D341Med (cell line): ENCODE data around the gene CAMK2D.

Source experiments
- DNase-seq: peaks from one replicate; pipeline ENCODE4 v3.0.0; 2012; ENCODE audit warnings: low spot score

The CAMK2D gene

DNA sequence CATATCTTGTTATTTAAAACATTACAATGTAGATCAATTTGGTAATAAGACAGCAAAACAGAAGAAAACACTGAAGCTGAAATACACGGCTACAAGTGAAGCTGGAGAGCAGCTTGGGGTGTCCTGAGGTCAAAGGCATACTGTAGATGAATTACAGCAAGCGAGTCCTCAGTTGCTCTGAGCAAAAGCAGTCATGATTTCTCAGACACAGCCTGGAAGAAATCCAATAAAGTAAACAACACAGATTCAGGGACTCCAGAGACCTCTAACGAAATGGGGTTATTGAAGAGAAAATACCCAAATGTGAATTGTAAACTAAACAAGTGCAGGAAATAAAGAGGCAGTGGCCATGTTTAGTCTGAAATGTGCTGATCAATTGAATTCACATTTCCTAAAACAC is 324.4 kb downstream of the CAMK2D start:
- no peak for DNase-seq

DNA sequence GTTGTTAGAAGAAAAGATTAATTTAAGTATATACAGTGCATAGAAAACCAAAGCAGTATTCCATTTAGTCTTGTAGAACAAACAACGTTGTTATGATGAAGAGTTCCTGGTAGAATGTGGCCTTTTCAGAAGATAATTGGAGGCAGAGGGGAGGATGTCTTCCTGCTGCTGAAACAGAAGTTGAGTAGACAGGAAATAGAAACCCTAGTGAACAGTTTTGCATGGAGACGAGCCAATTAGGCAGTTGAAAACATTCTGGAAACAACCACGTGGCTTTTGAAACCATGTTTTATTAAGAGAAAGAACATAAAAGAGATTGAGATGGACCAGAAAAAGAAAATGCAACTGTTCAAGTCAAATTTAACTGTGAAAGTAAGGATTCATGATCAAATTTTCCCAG is 325.2 kb downstream of the CAMK2D start:
- no peak for DNase-seq

DNA sequence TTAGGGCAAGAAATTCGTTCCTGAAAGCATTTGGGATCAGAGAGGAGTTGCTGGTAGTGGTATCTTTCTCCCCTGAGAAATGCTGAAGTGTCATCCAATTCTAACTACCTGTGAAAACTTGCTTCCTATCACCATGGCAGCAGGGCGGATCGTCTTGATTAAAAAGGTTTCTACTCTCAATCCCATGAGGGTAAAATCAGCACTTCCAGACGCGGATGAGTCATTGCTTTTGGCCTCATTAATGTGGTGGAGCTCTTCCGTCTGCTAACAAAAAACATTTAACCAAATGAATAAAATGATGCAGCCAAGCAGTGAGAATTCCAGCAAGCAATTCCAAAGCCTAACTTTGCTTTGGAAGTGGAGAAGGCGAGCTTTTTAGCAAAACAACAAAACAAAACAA is 325.6 kb downstream of the CAMK2D start:
- DNase-seq, result peak; percentile 26

DNA sequence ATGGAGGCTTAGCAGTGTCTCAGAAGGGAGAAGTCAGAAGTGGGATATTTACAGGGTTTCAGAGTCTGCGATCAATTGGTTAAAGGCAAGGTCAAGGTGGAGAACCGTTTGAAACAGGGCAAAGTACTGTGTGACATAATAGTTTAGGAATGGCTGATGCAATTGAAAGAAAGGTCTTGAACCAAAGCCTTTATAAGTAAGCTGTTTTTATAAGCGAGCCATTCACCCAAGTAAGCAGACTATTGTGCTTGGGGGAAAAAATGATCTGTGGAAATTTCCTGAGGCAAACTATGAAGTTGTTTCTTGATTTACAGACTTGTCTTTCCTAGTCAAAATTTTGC is 327.3 kb downstream of the CAMK2D start:
- no peak for DNase-seq

DNA sequence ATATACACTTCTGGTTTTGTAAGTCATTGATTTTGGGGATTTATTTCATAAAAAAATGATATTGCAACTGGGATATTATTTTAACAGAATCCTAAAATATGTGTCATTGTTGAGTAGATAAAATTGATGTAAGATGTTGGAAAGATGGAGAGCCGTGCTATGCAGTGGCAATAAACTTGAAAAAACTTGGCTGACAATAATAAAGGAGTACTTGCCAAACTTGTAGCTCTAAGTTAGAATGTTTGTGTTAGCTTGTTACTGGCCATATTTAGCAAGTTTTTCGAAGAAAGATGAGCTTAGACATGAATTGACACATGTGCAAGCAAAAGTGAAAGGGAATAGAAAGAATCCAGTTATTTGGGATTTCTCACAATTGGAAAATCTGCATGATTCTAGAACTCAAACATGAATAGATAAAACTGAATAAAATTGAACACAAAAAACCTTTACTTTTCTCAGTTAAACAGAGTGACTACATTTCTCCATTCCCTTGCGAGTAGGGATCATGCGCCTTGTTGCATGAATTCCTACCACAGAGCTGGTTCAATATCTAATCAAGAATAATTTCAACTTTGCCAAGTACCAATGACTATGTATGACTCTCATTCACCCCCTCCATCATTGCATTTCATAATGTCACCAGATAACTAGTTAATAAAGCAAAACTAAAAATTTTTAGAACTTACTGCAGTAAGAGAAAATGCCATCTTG is 327.8 kb downstream of the CAMK2D start:
- DNase-seq, result no peak

DNA sequence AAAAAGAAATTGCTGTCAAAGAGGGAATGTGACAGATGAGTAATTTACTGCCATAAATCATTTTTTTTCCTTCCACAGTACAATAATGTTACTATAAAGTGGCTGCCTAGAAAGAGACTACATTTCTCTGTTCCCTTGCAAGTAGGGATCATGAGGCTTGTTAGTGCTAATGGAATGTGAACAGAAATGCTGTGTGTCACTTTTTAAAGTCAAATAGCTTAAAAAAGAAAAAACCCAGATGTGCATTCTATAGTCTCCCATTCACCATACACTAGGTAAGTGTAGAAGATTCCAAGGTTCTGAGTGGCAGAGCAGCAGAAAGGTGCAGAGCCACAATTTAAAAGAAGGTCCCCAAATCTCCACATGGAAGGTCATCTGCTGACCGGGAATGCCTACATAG is 328.4 kb downstream of the CAMK2D start:
- DNase-seq, result no peak

DNA sequence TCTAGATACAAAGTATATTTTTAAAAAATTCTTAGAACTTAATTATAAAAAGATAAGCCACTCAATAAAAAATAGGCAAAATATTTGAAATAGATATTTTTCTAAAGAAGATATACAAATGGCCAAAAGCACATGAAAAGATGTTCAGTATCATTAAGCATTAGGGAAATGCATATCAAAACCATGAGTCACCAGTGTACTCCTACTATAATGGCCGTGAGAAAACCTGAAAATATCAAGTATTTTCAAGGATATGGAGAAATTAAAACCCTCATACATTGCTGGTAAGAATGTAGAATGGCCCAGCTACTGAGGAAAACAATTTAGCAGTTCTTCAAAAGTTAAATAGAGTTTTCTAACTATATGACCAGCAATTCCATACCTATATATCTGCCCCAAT is 337.9 kb downstream of the CAMK2D start:
- no peak for DNase-seq

DNA sequence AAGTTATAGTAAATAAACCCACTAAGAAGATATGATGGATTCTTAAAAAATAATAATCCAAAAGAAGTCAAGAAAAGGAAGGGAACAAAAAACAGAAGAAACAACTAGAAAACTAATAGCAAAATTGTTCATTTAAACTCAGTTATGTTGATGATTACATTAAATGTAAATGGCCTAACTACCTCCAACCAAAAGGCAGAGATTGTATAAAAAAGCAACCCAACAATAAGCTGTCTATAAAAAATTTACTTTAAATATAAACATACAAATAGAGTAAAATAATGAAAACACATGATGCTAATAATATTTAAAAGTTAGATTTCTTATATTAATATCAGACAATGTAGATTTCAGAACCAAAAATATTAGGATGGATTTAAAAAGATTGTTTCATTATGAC is 340.6 kb downstream of the CAMK2D start:
- no peak for DNase-seq

DNA sequence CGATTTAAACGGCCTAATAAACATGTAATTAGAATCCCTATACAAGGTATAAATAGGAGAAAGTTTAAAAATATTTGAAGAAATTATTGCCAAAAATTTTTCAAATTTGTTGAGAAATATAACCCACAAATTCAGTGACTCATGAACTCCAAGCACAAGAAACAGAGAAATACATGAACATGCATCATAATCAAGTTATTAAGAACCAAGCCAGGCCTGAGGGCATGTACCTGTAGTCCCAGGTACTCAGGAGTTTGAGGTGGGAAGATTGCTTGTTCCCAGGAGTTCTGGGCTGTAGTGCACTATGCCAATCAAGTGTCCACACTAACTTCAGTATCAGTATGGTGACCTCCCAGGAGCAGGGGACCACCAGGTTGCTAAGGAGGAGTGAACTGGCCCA is 341.9 kb downstream of the CAMK2D start:
- DNase-seq, result no peak

DNA sequence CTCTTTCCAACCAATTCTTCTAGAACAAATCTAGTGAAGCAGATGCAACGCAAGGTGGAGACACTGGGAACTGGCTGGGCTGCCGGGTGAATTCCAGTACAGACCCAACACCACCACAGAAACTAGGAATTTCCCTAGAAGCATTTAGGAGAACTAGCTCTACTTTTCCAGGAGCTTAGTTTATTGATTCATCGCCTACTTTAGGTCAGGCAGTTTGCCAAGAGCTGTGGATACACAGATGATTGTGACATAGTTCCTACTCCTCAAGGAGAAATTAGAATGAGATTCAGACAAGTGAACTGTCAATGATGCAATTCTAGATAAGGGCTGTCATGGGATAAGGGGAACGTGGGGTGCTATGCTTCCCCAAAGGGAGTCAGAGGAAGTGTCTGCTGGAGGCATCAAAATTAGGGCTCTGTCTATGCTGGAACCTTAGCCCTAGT is 350.0 kb downstream of the CAMK2D start:
- DNase-seq, result no peak

DNA sequence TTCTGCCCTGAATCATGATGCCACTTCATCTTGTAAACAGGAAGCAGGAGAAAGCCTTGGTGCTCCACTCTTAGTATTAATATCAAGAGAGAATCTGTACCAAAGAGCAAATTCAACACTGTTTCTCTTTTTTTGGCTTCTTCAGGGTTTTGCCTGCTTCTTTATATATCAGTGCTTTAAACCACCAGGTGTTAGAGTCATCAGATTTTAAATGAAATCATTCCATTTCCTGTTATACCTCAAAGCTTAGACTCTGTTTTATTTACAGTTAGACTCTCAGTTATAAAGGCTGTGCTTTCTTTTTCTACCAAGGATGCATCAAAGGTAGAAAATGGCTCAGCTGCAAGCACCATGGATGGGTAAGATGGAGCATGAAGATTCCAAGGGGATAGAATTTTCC is 350.9 kb downstream of the CAMK2D start:
- no peak for DNase-seq

DNA sequence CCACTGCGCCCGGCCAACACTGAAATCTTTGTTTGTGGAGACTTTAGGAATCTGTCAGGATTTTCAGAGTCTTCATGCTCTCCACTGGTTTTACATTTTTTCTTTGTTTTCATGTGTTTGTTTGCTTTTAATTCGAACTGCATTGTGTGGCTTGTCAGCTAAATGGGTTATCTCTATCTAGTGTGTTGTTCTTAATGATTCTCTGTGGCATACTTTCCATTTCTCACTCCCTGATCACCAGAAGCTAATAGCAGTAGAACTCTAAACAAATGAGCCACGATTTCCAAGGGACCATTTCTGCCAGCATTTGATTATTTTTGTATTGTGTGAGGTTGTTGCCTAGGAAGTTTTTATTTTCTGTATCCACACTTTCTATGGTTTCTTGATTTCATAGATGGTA is 352.4 kb downstream of the CAMK2D start:
- DNase-seq, result no peak

DNA sequence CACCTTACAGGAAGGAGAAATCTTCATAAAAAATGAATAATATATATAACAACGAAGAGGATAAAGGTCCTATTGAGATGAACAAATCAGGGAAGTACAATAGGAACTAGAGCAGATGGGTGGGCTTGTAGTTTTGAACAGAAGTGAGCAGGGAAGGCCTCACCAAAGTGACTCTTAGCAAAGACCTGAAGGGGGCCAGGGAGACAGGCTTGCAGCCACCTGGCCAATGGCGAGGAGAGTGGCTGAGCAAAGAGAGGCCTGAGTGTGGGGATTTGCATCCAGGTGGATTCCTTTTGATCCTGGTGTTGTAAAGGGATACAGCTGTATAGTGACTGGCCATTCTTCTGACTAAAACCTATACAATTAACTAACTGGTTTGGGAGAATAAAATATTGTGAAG is 354.1 kb downstream of the CAMK2D start:
- no peak for DNase-seq

DNA sequence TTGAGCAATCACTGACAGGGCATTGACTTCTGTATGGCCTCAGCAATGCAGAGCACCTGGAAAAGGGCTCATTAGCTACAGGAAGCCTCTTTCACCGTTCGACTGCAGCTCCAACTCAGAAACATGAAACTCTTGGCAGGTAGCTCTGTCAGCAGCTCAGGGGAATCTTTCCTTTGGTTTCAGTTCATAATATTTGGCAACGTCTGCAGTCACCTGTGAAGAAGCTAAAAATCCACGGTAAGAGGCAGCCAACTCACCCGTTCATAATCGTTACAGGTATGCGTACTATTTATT is 354.9 kb downstream of the CAMK2D start:
- no peak for DNase-seq

DNA sequence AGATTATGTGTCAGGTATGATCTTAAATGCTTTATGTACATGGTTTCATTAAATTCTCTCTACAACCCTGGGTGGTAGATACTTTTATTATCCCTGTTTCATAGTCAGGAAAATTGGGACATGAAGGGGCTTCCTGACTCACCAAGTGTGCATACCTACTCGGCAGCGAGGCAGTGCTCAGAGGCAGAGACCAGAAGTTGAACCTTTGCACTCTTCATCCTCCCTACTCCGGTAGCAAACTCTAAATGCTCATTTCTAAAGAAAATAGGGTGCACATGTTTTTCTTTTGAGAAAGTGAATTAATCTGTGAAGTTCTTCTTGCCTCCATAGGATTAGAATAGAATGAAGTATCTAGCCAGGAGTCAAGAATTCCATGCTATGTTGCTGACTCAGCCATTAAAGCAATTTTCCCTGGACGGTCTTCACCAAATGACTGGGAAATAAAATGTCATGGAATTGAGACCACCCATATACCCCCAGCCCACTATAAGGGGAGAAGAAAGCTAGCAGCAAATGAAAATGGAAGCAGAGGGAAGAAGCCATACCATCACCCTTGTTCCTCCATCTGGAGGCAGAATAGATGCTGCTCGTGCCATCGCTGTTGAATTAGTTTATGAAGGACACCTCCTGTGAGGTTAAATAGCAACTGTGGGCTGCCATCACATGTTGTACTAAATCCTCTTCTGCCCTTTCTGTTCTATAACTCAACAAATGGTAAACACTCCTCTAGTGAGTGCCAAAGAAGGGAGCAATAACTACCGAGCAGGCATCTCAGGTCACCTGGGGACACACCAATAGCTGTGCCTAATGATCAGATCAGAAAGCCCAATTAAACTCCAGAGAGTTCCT is 355.4 kb downstream of the CAMK2D start:
- no peak for DNase-seq

DNA sequence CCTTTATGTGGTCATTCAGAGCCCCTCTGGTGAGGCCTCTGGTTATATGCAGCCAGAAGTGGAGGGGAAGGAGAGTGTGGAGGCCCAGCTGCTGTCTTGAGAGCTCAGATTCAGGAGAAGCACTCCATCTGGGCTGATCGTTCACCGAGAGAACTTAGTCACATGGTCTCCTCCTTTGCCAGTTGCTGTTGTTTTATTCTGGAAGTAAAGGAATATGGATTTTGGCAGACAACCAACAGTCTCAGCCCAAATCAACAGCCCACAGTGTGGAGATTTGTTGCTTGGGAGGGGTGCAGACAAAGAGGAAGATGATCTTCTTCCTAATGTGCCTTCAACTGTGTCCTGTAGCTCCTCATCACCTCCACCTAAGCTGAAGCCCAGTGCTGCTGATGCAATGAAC is 356.7 kb downstream of the CAMK2D start:
- no peak for DNase-seq

DNA sequence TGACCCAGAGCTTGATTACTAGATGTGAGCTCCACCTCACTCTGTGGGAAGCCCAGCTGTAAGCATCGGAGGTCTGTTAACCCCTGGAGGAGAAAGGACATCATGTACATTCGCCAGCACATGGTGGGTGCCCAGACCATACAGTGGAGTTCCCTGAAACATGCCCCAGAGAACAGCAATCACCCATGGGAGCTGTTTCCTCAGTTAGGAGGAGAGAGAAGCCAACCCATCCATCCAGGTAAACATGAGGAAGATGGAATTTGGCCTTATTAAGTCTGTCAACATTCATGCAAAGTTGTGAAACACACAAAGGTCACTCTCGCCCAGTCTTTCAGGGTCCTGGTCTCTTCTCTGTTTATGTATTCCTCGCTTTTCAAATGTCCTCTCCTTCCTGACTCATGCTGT is 357.4 kb downstream of the CAMK2D start:
- DNase-seq, result no peak
